NCI-H82 treated with DMSO at 0.1 percent for 48 hours (cell line): ENCODE data around the gene XIRP1.

Source experiments
- DNase-seq: peaks from one replicate; lab custom pipeline; 2025; ENCODE audit not compliant: unreplicated experiment; lab: John Stamatoyannopoulos, UW

Gene XIRP1

GRCh38 chr3:39210078-39210477, 17.7 kb upstream of the XIRP1 start:
- no peak for DNase-seq

DNA sequence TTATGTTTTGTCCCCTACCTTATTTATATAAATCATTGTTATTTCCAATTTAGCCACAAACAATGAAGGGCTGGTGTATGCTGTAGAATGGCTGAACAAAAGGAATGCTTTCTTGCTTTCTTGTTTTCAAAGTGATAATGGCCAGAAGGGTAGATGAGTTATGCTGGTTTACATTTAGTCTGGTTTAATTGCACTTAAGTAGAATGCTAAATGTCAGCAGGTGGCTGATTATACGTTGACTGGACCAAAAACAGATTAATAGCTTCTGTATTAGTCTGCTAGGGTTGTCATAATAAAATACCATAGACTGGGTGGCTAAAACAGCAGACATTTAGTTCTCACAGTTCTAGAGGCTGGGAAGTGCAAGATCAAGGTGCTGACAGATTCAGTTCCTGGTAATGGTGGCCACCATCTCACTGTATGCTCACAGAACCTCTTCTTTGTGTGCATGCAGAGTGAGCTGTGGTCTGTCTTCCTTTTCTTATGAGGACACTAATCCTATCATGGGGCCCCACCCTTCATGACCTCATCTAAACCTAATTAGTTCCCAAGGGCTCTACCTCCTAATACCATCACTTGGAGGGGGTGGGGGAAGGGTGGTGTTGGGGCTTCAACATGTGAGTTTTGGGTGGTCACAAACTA, 17.1 kb upstream of the XIRP1 start:
- DNase-seq: peak; percentile 82

DNA sequence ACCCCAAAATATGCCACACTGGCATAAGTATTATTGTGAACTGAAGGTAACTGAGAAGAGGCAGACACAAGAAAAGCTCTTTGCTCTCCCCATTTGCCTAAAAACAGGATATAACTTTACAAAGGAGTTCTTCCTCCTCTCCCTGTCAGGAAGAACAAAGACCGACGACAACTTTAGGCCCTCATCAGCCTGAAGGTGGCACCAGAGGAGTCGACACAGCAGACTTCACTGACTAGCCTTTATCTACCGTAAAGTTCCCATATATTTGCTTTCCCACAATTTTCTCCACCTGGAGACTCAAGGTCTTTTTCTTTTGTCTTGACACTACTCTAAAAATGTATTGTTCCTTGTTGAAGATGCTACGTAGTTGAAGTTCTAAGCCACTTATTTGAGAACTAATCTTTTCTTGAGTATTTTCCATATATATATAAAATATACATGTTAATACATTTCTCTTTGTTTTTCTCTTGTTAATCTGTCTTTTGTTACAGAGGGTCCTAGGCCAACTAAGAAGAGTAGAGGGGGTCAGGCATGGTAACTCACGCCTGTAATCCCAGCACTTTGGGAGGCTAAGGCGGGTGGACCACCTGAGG, 16.2 kb upstream of the XIRP1 start:
- peak; percentile 44 for DNase-seq

GRCh38 chr3:39207361-39208186, 15.2 kb upstream of the XIRP1 start:
- no peak for DNase-seq

DNA sequence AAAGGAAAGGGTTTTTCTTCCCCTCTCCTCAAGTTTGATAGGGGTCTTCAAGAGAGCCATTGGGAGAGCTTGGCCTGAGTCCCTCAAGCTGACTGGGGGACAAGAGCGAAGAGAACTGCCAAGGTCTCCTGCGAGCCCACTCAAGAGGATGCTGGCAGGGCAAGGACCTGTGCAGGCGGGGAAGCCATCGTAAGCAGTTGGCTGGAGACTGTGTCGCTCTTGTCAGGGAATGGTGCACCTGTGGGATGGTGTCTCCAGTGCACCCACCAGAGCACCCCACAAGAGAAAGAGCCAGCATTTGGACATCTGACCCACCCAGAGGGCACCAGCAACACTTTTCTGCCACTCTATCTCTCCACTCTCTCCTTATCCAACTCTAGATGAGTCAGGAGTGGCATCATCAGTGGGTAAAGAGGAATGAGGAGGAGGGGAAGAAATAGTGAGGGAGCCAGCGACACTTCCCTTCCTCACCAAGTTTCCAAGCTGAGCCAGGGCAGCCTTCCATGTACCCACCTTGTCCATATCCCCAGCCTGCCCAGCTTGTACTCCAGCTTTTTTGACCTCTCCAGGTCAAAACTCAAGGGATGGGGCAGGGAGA, 13.6 kb upstream of the XIRP1 start:
- DNase-seq: no peak

DNA sequence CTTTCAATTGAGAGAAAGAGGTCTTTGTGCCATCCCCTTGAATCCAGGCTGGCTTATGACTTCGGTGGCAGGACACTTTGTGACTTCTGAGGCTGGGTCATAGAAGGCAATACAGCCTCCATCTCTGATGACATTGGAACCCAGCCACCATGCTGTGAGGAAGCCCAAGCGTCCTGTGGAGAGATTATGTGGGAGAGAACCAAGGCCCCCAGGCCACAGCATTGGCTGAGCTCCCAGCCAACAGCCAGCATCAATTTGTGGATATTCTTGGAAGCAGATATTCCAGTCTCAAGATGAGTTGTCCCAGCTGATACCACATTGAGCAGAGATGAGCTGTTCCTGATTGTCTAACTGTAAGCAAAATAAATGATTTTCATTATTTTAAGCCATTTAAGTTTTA, 12.7 kb upstream of the XIRP1 start:
- DNase-seq: no peak

- no peak for DNase-seq
These were observed 11.5 kb upstream of the XIRP1 start for GRCh38 chr3:39203860-39204259.

GRCh38 chr3:39203402-39203801, 11.0 kb upstream of the XIRP1 start:
- DNase-seq: no peak

- no peak for DNase-seq
These were observed 9.7 kb upstream of the XIRP1 start for GRCh38 chr3:39202094-39202493.

DNA sequence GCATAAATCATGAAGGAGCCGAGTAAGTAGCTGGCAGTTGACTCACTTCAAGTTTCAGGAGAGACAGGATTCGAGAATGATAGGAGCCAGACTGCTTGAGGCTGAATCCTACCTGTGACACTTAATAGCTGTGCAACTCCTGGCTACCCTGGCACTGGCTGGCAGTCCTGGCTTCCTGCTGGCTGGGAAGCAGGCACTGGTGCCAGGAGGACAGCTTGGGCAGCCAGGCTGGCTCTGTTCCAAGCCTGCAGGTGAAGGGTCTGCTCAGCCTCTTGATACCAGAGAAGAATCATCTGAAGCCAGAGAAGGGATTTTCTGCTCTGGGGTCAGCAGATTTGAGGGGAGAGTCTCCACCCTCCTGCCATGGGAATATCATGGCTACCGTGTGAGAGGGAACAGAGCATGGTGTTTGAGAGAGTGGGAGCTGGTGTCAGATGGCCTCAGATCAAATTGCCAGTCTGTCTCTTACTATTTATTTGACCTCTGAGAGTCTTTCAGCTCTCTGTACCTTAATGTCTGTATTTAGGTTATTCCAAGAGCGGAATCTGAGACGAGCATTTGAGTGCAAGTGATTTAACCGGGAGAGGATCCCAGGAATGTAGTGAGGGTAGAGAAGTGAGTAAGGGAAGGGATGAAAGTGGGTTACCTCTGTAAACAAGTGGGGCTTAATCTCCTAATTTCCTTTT, 4.4 kb upstream of the XIRP1 start:
- no peak for DNase-seq

- no peak for DNase-seq
These were observed 3.6 kb upstream of the XIRP1 start for GRCh38 chr3:39196034-39196433.

DNA sequence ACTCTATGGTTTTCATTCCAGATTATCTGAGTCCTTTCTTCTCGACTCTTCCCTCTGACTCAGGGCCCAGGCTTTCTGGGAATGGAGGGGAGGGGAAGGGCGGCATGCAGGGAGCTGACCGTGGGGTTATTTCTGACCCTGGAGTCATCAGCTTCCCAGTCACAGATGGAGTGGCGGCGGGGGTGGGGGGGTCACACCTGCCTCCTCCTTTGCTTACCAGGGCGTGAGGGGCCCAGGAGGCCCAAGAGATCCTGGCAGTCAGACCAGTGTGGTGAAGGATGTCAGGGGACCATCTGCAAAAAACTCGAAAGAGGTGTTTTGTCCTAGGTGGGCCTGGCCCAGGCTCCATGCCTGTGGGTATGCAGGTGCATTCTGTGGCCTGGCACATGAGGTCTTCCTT, 996 bp upstream of the XIRP1 start:
- DNase-seq: no peak

- no peak for DNase-seq
These were observed 622 bp downstream of the XIRP1 start for GRCh38 chr3:39191773-39192172.

DNA sequence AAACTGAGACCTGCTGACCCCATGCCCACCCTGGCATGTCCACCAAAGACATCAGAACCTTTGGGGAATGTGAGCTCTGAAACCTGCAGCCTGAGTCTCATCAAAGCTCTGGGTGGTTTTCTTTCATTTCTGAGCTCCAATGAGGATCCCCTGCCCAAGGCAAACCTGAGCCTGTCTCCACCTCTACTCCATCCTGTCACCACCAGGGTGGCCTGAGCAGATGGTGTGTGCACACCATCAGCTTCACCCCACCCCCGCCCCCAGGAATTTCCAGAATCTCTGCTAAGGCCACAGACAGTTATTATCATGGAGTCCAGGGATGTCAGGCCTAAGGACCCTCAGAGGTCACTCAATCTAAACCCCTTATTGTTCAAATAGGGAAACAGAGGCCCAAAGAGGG, 1.3 kb downstream of the XIRP1 start:
- DNase-seq: no peak

GRCh38 chr3:39190281-39191025, 1.9 kb downstream of the XIRP1 start:
- DNase-seq: no peak

GRCh38 chr3:39189959-39190269, 2.5 kb downstream of the XIRP1 start:
- DNase-seq: peak; percentile 59

- DNase-seq: no peak
These were observed 3.0 kb downstream of the XIRP1 start for GRCh38 chr3:39189150-39189958.

DNA sequence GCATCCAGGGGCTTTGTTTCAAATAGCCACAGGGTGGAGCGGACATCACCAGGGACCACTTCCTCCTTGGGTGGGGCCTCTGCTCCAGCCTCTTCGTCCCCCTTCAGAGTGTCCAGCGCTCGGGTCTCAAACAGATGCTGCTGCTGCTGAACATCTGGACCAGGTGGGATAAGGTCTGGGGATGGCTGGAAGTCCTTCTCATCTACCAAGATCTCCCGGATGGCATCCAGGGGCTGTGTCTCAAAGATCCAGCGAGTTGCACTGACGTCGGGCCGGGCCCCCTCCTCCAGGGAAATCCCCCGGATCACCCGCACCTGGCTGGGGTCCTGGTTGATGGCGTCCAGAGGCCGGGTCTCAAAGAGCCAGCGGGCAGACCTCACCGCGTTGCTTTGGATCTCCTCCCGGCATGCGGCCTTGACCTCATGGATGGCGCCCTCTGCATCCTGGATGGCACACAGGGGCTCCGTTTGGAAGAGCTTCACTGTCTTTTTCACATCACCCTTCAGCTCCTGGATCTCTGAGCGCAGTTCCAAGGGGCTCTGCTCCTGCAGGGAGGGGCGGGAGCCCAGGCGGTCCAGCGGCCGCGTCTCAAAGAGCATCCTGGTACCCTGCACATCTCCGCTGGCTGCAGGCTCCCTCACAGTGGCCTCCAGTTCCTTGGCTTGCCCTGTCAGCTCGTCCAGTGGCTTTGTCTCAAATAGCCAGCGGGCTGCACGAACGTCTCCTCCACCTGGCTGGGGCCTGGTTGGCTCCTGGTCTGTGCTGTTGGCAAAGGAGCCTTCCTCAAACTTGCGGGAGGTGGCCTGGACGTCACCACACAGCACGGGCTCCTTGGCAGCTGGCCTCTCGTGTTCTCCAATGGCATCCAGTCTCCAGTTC, 3.9 kb downstream of the XIRP1 start:
- DNase-seq: no peak
